ENCODE measurements around the gene OR5K4. TPM values are rescaled to one million over a fixed set of nuclear protein-coding genes. Genes with fewer than 3 reads are reported as not detected.

The OR5K4 gene
- total and polyA plus RNA-seq, 2 experiments from 2014 or later: not detected

DNA sequence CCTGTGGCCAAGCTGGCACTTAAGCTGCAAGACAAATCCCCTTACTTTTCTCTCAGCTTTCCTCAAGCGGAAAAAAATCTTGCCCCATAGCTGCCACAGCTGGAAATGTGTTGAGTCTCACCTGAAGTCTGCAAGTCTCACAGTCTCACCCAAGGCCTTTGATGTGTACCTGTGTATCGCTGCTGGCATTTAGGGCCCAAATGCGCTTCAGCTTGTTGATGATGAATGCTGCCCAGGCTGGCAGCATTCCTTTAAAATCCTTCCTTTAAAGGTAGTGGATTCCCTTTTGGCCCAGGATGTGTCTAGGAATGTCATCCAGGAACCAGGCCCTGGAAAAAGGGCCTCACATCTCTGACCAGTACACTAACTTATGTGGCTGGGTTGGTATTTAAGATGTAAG, 7.0 kb downstream of the OR5K4 start:
- H3K27ac Mint-ChIP-seq: no peak overlapping the region

More for the DNA sequence above, 7.0 kb downstream of the OR5K4 start:
- Histone ChIP-seq H3K27me3 (ENCODE audit: insufficient read depth) (no peaks in the 10 kb centered on the region), H2AFZ (no peak overlapping the region), H3K36me3 (ENCODE audit: insufficient read depth) (no peaks in the 10 kb centered on the region), H3K4me1 (ENCODE audit: insufficient read depth) (no peaks in the 10 kb centered on the region), H4K20me1 (replicated peaks; ENCODE audit: insufficient read depth) (no peaks in the 10 kb centered on the region), H3K27ac (ENCODE audit: low read depth) (no peak overlapping the region), H3K4me2 (no peak overlapping the region), H3K4me3 (no peak overlapping the region), H3F3A (replicated peaks; ENCODE audit: low read depth) (no peaks in the 10 kb centered on the region), H3K9me2 (ENCODE audit: insufficient read depth) (no peaks in the 10 kb centered on the region; the same call in 1 of the 2 replicates), H3K79me2 (replicated peaks; ENCODE audit: insufficient read depth) (no peaks in the 10 kb centered on the region)
- no peak for ATAC-seq
- H3K4me1 Mint-ChIP-seq: no peaks in the 10 kb centered on the region
- TF ChIP-seq, protein P1, sequence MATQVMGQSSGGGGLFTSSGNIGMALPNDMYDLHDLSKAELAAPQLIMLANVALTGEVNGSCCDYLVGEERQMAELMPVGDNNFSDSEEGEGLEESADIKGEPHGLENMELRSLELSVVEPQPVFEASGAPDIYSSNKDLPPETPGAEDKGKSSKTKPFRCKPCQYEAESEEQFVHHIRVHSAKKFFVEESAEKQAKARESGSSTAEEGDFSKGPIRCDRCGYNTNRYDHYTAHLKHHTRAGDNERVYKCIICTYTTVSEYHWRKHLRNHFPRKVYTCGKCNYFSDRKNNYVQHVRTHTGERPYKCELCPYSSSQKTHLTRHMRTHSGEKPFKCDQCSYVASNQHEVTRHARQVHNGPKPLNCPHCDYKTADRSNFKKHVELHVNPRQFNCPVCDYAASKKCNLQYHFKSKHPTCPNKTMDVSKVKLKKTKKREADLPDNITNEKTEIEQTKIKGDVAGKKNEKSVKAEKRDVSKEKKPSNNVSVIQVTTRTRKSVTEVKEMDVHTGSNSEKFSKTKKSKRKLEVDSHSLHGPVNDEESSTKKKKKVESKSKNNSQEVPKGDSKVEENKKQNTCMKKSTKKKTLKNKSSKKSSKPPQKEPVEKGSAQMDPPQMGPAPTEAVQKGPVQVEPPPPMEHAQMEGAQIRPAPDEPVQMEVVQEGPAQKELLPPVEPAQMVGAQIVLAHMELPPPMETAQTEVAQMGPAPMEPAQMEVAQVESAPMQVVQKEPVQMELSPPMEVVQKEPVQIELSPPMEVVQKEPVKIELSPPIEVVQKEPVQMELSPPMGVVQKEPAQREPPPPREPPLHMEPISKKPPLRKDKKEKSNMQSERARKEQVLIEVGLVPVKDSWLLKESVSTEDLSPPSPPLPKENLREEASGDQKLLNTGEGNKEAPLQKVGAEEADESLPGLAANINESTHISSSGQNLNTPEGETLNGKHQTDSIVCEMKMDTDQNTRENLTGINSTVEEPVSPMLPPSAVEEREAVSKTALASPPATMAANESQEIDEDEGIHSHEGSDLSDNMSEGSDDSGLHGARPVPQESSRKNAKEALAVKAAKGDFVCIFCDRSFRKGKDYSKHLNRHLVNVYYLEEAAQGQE (IDR thresholded peaks at IDR 0.05; ENCODE audit: unreplicated experiment): no peak
- TF ChIP-seq, protein P2, sequence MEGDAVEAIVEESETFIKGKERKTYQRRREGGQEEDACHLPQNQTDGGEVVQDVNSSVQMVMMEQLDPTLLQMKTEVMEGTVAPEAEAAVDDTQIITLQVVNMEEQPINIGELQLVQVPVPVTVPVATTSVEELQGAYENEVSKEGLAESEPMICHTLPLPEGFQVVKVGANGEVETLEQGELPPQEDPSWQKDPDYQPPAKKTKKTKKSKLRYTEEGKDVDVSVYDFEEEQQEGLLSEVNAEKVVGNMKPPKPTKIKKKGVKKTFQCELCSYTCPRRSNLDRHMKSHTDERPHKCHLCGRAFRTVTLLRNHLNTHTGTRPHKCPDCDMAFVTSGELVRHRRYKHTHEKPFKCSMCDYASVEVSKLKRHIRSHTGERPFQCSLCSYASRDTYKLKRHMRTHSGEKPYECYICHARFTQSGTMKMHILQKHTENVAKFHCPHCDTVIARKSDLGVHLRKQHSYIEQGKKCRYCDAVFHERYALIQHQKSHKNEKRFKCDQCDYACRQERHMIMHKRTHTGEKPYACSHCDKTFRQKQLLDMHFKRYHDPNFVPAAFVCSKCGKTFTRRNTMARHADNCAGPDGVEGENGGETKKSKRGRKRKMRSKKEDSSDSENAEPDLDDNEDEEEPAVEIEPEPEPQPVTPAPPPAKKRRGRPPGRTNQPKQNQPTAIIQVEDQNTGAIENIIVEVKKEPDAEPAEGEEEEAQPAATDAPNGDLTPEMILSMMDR (conservative IDR thresholded peaks at IDR 0.05; ENCODE audit: low read depth in 2 of 2): no peak
- TF ChIP-seq CREB1 (CRISPR knock-in tag; IDR thresholded peaks at IDR 0.05; ENCODE audit: low read depth) (no peak), EZH2phosphoT487 (IDR thresholded peaks at IDR 0.05; ENCODE audit: unreplicated experiment) (no peak), EZH2 (IDR thresholded peaks at IDR 0.05; ENCODE audit: low read depth, unreplicated experiment) (no peak), JUNB (IDR thresholded peaks at IDR 0.05; ENCODE audit: unreplicated experiment) (no peak), ZNF331 (CRISPR knock-in tag; IDR thresholded peaks at IDR 0.05; ENCODE audit: low read depth) (no peak), NANOG (IDR thresholded peaks at IDR 0.05; ENCODE audit: borderline replicate concordance) (no peak), STAT1 (IDR thresholded peaks at IDR 0.05; ENCODE audit: unreplicated experiment) (no peak), ZNF114 (CRISPR knock-in tag; IDR thresholded peaks at IDR 0.05) (no peak), POLR2AphosphoS5 (IDR thresholded peaks at IDR 0.05; ENCODE audit: low read depth) (no peak)
- TF ChIP-seq, protein P3, sequence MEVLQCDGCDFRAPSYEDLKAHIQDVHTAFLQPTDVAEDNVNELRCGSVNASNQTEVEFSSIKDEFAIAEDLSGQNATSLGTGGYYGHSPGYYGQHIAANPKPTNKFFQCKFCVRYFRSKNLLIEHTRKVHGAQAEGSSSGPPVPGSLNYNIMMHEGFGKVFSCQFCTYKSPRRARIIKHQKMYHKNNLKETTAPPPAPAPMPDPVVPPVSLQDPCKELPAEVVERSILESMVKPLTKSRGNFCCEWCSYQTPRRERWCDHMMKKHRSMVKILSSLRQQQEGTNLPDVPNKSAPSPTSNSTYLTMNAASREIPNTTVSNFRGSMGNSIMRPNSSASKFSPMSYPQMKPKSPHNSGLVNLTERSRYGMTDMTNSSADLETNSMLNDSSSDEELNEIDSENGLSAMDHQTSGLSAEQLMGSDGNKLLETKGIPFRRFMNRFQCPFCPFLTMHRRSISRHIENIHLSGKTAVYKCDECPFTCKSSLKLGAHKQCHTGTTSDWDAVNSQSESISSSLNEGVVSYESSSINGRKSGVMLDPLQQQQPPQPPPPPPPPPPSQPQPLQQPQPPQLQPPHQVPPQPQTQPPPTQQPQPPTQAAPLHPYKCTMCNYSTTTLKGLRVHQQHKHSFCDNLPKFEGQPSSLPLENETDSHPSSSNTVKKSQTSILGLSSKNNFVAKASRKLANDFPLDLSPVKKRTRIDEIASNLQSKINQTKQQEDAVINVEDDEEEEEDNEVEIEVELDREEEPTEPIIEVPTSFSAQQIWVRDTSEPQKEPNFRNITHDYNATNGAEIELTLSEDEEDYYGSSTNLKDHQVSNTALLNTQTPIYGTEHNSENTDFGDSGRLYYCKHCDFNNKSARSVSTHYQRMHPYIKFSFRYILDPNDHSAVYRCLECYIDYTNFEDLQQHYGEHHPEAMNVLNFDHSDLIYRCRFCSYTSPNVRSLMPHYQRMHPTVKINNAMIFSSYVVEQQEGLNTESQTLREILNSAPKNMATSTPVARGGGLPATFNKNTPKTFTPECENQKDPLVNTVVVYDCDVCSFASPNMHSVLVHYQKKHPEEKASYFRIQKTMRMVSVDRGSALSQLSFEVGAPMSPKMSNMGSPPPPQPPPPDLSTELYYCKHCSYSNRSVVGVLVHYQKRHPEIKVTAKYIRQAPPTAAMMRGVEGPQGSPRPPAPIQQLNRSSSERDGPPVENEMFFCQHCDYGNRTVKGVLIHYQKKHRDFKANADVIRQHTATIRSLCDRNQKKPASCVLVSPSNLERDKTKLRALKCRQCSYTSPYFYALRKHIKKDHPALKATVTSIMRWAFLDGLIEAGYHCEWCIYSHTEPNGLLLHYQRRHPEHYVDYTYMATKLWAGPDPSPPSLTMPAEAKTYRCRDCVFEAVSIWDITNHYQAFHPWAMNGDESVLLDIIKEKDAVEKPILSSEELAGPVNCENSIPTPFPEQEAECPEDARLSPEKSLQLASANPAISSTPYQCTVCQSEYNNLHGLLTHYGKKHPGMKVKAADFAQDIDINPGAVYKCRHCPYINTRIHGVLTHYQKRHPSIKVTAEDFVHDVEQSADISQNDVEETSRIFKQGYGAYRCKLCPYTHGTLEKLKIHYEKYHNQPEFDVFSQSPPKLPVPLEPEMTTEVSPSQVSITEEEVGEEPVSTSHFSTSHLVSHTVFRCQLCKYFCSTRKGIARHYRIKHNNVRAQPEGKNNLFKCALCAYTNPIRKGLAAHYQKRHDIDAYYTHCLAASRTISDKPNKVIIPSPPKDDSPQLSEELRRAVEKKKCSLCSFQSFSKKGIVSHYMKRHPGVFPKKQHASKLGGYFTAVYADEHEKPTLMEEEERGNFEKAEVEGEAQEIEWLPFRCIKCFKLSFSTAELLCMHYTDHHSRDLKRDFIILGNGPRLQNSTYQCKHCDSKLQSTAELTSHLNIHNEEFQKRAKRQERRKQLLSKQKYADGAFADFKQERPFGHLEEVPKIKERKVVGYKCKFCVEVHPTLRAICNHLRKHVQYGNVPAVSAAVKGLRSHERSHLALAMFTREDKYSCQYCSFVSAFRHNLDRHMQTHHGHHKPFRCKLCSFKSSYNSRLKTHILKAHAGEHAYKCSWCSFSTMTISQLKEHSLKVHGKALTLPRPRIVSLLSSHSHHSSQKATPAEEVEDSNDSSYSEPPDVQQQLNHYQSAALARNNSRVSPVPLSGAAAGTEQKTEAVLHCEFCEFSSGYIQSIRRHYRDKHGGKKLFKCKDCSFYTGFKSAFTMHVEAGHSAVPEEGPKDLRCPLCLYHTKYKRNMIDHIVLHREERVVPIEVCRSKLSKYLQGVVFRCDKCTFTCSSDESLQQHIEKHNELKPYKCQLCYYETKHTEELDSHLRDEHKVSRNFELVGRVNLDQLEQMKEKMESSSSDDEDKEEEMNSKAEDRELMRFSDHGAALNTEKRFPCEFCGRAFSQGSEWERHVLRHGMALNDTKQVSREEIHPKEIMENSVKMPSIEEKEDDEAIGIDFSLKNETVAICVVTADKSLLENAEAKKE (CRISPR knock-in tag; IDR thresholded peaks at IDR 0.05): no peak
- TF ChIP-seq, protein P4, sequence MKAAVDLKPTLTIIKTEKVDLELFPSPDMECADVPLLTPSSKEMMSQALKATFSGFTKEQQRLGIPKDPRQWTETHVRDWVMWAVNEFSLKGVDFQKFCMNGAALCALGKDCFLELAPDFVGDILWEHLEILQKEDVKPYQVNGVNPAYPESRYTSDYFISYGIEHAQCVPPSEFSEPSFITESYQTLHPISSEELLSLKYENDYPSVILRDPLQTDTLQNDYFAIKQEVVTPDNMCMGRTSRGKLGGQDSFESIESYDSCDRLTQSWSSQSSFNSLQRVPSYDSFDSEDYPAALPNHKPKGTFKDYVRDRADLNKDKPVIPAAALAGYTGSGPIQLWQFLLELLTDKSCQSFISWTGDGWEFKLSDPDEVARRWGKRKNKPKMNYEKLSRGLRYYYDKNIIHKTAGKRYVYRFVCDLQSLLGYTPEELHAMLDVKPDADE (IDR thresholded peaks at IDR 0.05): no peak
- H3K36me3 Mint-ChIP-seq (ENCODE audit: low read depth): peaks cover 5% of the 10 kb centered on the region; the same call in 2 of the 3 replicates
- peaks cover 16% of the 10 kb centered on the region for H3K9me3 Mint-ChIP-seq
- H3K4me3 Mint-ChIP-seq: no peak overlapping the region
- DNase-seq (ENCODE audit: low spot score): no peak
- H3K27me3 Mint-ChIP-seq (ENCODE audit: insufficient read depth, low read depth, poor library complexity): no peaks in the 10 kb centered on the region
